Measurements from ENCODE around the gene ZFP36L1.

DNA sequence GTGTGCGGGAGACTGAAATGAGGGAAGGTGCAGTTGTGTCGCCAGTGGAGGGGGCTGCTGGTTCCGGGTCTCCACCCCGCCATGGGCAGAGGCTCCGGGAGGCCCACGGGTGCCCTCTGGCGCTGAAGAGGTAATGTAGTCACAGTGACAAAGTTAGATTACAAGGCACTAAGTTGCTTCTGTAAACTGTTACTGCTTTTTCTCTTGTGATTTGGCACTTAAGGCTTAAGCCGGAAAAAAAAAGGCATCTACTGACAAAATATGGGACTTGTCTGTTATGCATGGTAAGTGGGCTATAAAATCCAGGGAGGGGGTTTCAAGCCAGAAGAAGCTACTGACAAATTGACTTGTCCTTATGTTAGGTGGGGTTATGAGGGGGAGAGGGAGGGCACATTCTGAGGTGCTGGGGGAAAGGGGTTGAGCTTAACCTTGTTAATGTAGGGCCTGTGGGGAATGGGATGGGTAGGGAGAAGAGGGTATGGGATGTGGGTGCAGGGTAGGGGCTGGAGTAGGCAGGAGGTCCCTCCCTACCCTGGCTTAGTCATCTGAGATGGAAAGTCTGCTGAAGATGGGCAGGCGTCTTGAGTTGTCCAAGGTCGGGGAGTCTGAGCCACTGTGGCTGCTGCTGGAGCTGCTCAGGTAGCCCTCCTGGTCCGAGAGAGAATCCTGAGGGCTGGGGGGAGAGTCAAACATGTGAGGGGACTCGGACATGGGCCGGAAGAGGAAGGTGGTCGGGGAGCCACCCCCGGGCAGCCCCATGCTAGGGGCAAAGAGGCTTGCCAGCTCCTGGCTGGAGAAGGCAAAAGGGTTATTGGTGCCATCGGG, 3.7 kb downstream of the ZFP36L1 start:
- TF ChIP-seq POLR2A (IDR thresholded peaks at IDR 0.05; ENCODE audit: low read depth, low read length) (peak; percentile 58; the same call in 1 of the 2 replicates), POLR2AphosphoS5 (IDR thresholded peaks at IDR 0.05; ENCODE audit: low read depth, low read length) (peak; percentile 66; the same call in 1 of the 2 replicates), TAF1 (IDR thresholded peaks at IDR 0.05; ENCODE audit: borderline replicate concordance, low read depth, low read length) (no peak)

Measured in GM12892 (cell line).